ENCODE data around the gene EIF4E2. TPM values are rescaled to one million over a fixed set of nuclear protein-coding genes. Genes with fewer than 3 reads are reported as not detected.
A peak's percentile ranks its signal among the peaks of the same experiment; 100 is the strongest.

EIF4E2 gene
- total and polyA plus RNA-seq, 2 of the 13 experiments (the other 11 are each of a cell fraction or from before 2014, with no cell fraction given): 25.0 to 101 TPM

- TF ChIP-seq ZNF276 (CRISPR knock-in tag; IDR thresholded peaks at IDR 0.05; ENCODE audit: low read depth): 0 out of 2 replicates have a peak, but pooled peaks have one; percentile 24
- TF ChIP-seq ZNF878 (CRISPR knock-in tag; IDR thresholded peaks at IDR 0.05): no peak
- no peak for TF ChIP-seq ZNF317 (CRISPR knock-in tag; IDR thresholded peaks at IDR 0.05)
- TF ChIP-seq RBM22 (optimal IDR thresholded peaks at IDR 0.05; ENCODE audit: low read length): no peak
- TF ChIP-seq NFE2L1 (CRISPR knock-in tag; IDR thresholded peaks at IDR 0.05; ENCODE audit: borderline replicate concordance): 0 out of 2 replicates have a peak, but pooled peaks have one; percentile 42
- peak; percentile 66; the same call in 1 of the 2 replicates for TF ChIP-seq ZNF839 (CRISPR knock-in tag; IDR thresholded peaks at IDR 0.05; ENCODE audit: borderline replicate concordance)
- no peak for TF ChIP-seq TAF1 (CRISPR knock-in tag; IDR thresholded peaks at IDR 0.05)
- 0 out of 2 replicates have a peak, but pooled peaks have one; percentile 49 for TF ChIP-seq ZNF225 (CRISPR knock-in tag; IDR thresholded peaks at IDR 0.05)
- TF ChIP-seq JARID2 (CRISPR knock-in tag; IDR thresholded peaks at IDR 0.05; ENCODE audit: insufficient replicate concordance): no peak
- 0 out of 2 replicates have a peak, but pooled peaks have one; percentile 26 for TF ChIP-seq ZNF556 (CRISPR knock-in tag; IDR thresholded peaks at IDR 0.05; ENCODE audit: borderline replicate concordance)
- peak; percentile 16; the same call in 1 of the 2 replicates for TF ChIP-seq UBTF (CRISPR knock-in tag; IDR thresholded peaks at IDR 0.05)
- no peak for TF ChIP-seq TBX2 (CRISPR knock-in tag; IDR thresholded peaks at IDR 0.05; ENCODE audit: borderline replicate concordance)
- 0 out of 2 replicates have a peak, but pooled peaks have one; percentile 45 for TF ChIP-seq ZNF567 (CRISPR knock-in tag; IDR thresholded peaks at IDR 0.05; ENCODE audit: borderline replicate concordance)
- no peak for TF ChIP-seq NR2F1 (CRISPR knock-in tag; IDR thresholded peaks at IDR 0.05)
- 0 out of 2 replicates have a peak, but pooled peaks have one; percentile 33 for TF ChIP-seq THAP9 (CRISPR knock-in tag; IDR thresholded peaks at IDR 0.05; ENCODE audit: borderline replicate concordance)
- no peak for TF ChIP-seq ZNF816 (CRISPR knock-in tag; IDR thresholded peaks at IDR 0.05; ENCODE audit: borderline replicate concordance)
These were observed 24.0 kb upstream of the EIF4E2 start (continued) for GRCh38 chr2:232526372-232526941.

All from HepG2 (cell line).